ENCODE results near the gene GSTA4.

Gene GSTA4

GRCh38 chr6:52995089-52995912, at the start of gene GSTA4:
GSTA4 (minus strand) TSS chr6:52995284; CDS start chr6:52994243, 1,041 bp downstream.
- peak; percentile 88 for TF ChIP-seq CTCF (IDR thresholded peaks at IDR 0.05; ENCODE audit: control insufficient read depth, insufficient read depth, low read depth, low read length, missing control alignments)
- peak; percentile 95 for DNase-seq (ENCODE audit: low read depth)
- H3K4me3 ChIP-seq (ENCODE audit: control insufficient read depth, low read depth, low read length), result peak within 1 kb of the TSS; percentile 63

GRCh38 chr6:53044572-53044971, 49.5 kb upstream of the GSTA4 start:
- no peak overlapping the region for H3K4me3 ChIP-seq (ENCODE audit: control insufficient read depth, low read depth, low read length)
- no peak for DNase-seq (ENCODE audit: low read depth)
- TF ChIP-seq CTCF (IDR thresholded peaks at IDR 0.05; ENCODE audit: control insufficient read depth, insufficient read depth, low read depth, low read length, missing control alignments), result no peak

GRCh38 chr6:53044071-53044470, 49.0 kb upstream of the GSTA4 start:
- no peak for DNase-seq (ENCODE audit: low read depth)
- H3K4me3 ChIP-seq (ENCODE audit: control insufficient read depth, low read depth, low read length), result no peak overlapping the region
- no peak for TF ChIP-seq CTCF (IDR thresholded peaks at IDR 0.05; ENCODE audit: control insufficient read depth, insufficient read depth, low read depth, low read length, missing control alignments)

- DNase-seq (ENCODE audit: low read depth), result no peak
- no peak for TF ChIP-seq CTCF (IDR thresholded peaks at IDR 0.05; ENCODE audit: control insufficient read depth, insufficient read depth, low read depth, low read length, missing control alignments)
- H3K4me3 ChIP-seq (ENCODE audit: control insufficient read depth, low read depth, low read length), result no peak overlapping the region
Observed at GRCh38 chr6:53043581-53043980, 48.5 kb upstream of the GSTA4 start.

GRCh38 chr6:53042112-53042511, 47.0 kb upstream of the GSTA4 start:
- H3K4me3 ChIP-seq (ENCODE audit: control insufficient read depth, low read depth, low read length), result no peak overlapping the region
- TF ChIP-seq CTCF (IDR thresholded peaks at IDR 0.05; ENCODE audit: control insufficient read depth, insufficient read depth, low read depth, low read length, missing control alignments), result no peak
- DNase-seq (ENCODE audit: low read depth), result no peak

- TF ChIP-seq CTCF (IDR thresholded peaks at IDR 0.05; ENCODE audit: control insufficient read depth, insufficient read depth, low read depth, low read length, missing control alignments), result no peak
- no peak overlapping the region for H3K4me3 ChIP-seq (ENCODE audit: control insufficient read depth, low read depth, low read length)
- DNase-seq (ENCODE audit: low read depth), result no peak
Observed at GRCh38 chr6:53041356-53041755, 46.3 kb upstream of the GSTA4 start.

Measured in AG09309 (cell line).